Skeletal muscle tissue (tissue), 4 donors: Measurements from ENCODE around the gene HSDL1. TPM values are rescaled to one million over a fixed set of nuclear protein-coding genes. Genes with fewer than 3 reads are reported as not detected.
A peak's percentile ranks its signal among the peaks of the same experiment; 100 is the strongest.

ENCODE experiments used
- H3K27ac ChIP-seq: one replicate; pipeline ENCODE4 v1.7.0; 2013; ENCODE audit warnings: mild to moderate bottlenecking, low read depth, low read length, inconsistent platforms
- H3K27me3 ChIP-seq, 3 donors: one replicate each; pipeline ENCODE4 v1.7.0; 2013; ENCODE audit warnings: low read length in 3 of 3; ENCODE audit not compliant: control insufficient read depth in 3 of 3, insufficient read depth in 3 of 3
- H3K36me3 ChIP-seq, 3 donors: one replicate each; pipeline ENCODE4 v1.7.0; 2013; ENCODE audit warnings: low read length in 3 of 3; ENCODE audit not compliant: control insufficient read depth in 3 of 3, insufficient read depth in 3 of 3
- H3K4me1 ChIP-seq, 3 donors: one replicate each; pipeline ENCODE4 v1.7.0; 2013; ENCODE audit warnings: low read length in 3 of 3, mild to moderate bottlenecking in 3 of 3; ENCODE audit not compliant: control insufficient read depth in 3 of 3, insufficient read depth in 3 of 3
- H3K4me3 ChIP-seq, 3 donors: one replicate each; pipeline ENCODE4 v1.7.0; 2013; ENCODE audit warnings: low read length in 3 of 3
- H3K9ac ChIP-seq, 3 donors: one replicate each; pipeline ENCODE4 v1.7.0; 2013; ENCODE audit warnings: low read length in 3 of 3, mild to moderate bottlenecking in 3 of 3, moderate library complexity in 2 of 3, low read depth in 1 of 3
- H3K9me3 ChIP-seq, 3 donors: one replicate each; pipeline ENCODE4 v1.7.0; 2013; ENCODE audit warnings: low read length in 3 of 3; ENCODE audit not compliant: control insufficient read depth in 3 of 3
- total RNA-seq: library from RNA; depleted of rRNA; stranded (reverse); fragments of >200 nt; gene quantifications from one replicate; pipeline ENCODE4 v1.2.3, GENCODE V29; 2014
- donor health status: Osteomylitis.

Gene HSDL1
- total RNA-seq, 1 donor from 2014 or later, result 17.2 TPM

GRCh38 chr16:84086341-84086740 is 58.6 kb downstream of the HSDL1 start:
- Histone ChIP-seq H3K4me1 (no peaks in the 10 kb centered on the region), H3K36me3 (peaks cover 63 to 83% (median 80%) of the 10 kb centered on the region in 3 donors), H3K4me3 (no peak overlapping the region), H3K27ac (no peak overlapping the region), H3K9me3 (no peaks in the 10 kb centered on the region), H3K27me3 (no peaks in the 10 kb centered on the region), H3K9ac (no peak overlapping the region)

GRCh38 chr16:84085773-84086172 is 59.2 kb downstream of the HSDL1 start:
- Histone ChIP-seq H3K36me3 (peaks cover 64 to 83% (median 82%) of the 10 kb centered on the region in 3 donors), H3K9me3 (no peaks in the 10 kb centered on the region), H3K27ac (no peak overlapping the region), H3K4me1 (no peaks in the 10 kb centered on the region), H3K4me3 (no peak overlapping the region), H3K9ac (no peak overlapping the region), H3K27me3 (no peaks in the 10 kb centered on the region)

GRCh38 chr16:84085271-84085667 is 59.7 kb downstream of the HSDL1 start:
- Histone ChIP-seq H3K27me3 (no peaks in the 10 kb centered on the region), H3K4me1 (peaks cover 4 to 5% (median 5%) of the 10 kb centered on the region in 3 donors), H3K9ac (no peak overlapping the region), H3K36me3 (peaks cover 68 to 84% (median 83%) of the 10 kb centered on the region in 3 donors), H3K9me3 (no peaks in the 10 kb centered on the region), H3K27ac (no peak overlapping the region), H3K4me3 (no peak overlapping the region)

- H3K27me3 ChIP-seq, result no peaks in the 10 kb centered on the region
- no peak overlapping the region for H3K4me3 ChIP-seq
- H3K4me1 ChIP-seq, result peaks cover 8 to 10% (median 10%) of the 10 kb centered on the region in 3 donors
- no peak overlapping the region for H3K9ac ChIP-seq
- no peak overlapping the region for H3K27ac ChIP-seq
- peaks cover 67 to 84% (median 80%) of the 10 kb centered on the region in 3 donors for H3K36me3 ChIP-seq
- no peaks in the 10 kb centered on the region for H3K9me3 ChIP-seq
These were observed 60.3 kb downstream of the HSDL1 start for GRCh38 chr16:84084570-84085270.

GRCh38 chr16:84082835-84083569 is 62.0 kb downstream of the HSDL1 start:
- Histone ChIP-seq H3K27ac (no peak overlapping the region), H3K4me3 (no peak overlapping the region), H3K9ac (no peak overlapping the region), H3K4me1 (peaks cover 8 to 15% (median 10%) of the 10 kb centered on the region in 3 donors), H3K9me3 (no peaks in the 10 kb centered on the region), H3K36me3 (peaks cover 59 to 82% (median 74%) of the 10 kb centered on the region in 3 donors), H3K27me3 (no peaks in the 10 kb centered on the region)

GRCh38 chr16:84082110-84082509 is 62.9 kb downstream of the HSDL1 start:
- peaks cover 59 to 76% (median 72%) of the 10 kb centered on the region in 3 donors for H3K36me3 ChIP-seq
- H3K27ac ChIP-seq, result no peak overlapping the region
- peaks cover 8 to 15% (median 10%) of the 10 kb centered on the region in 3 donors for H3K4me1 ChIP-seq
- no peaks in the 10 kb centered on the region for H3K27me3 ChIP-seq
- no peak overlapping the region for H3K4me3 ChIP-seq
- no peak overlapping the region for H3K9ac ChIP-seq
- H3K9me3 ChIP-seq, result no peaks in the 10 kb centered on the region

- H3K4me1 ChIP-seq, result peaks cover 8 to 15% (median 10%) of the 10 kb centered on the region in 3 donors
- no peaks in the 10 kb centered on the region for H3K27me3 ChIP-seq
- H3K27ac ChIP-seq, result no peak overlapping the region
- no peak overlapping the region for H3K9ac ChIP-seq
- no peak overlapping the region for H3K4me3 ChIP-seq
- H3K9me3 ChIP-seq, result no peaks in the 10 kb centered on the region
- H3K36me3 ChIP-seq, result peaks cover 54 to 73% (median 67%) of the 10 kb centered on the region in 3 donors
These were observed 63.5 kb downstream of the HSDL1 start for GRCh38 chr16:84081446-84081989.

- no peak overlapping the region for H3K4me3 ChIP-seq
- no peak overlapping the region for H3K27ac ChIP-seq
- peak overlapping the region in 1 of 3 donors; percentile 25 for H3K9ac ChIP-seq
- no peaks in the 10 kb centered on the region for H3K9me3 ChIP-seq
- peaks cover 47 to 66% (median 60%) of the 10 kb centered on the region in 3 donors for H3K36me3 ChIP-seq
- no peaks in the 10 kb centered on the region for H3K27me3 ChIP-seq
- peaks cover 8 to 15% (median 10%) of the 10 kb centered on the region in 3 donors for H3K4me1 ChIP-seq
These were observed 64.2 kb downstream of the HSDL1 start for GRCh38 chr16:84080813-84081212.

- Histone ChIP-seq H3K27me3 (no peaks in the 10 kb centered on the region), H3K27ac (no peak overlapping the region), H3K9ac (peak overlapping the region in 1 of 3 donors; percentile 25), H3K4me3 (no peak overlapping the region), H3K4me1 (peaks cover 8 to 15% (median 11%) of the 10 kb centered on the region in 3 donors), H3K9me3 (no peaks in the 10 kb centered on the region), H3K36me3 (peaks cover 48 to 69% (median 62%) of the 10 kb centered on the region in 3 donors)
These were observed 64.6 kb downstream of the HSDL1 start for GRCh38 chr16:84080378-84080777.

- Histone ChIP-seq H3K9ac (no peak overlapping the region), H3K4me1 (peaks cover 8 to 21% (median 18%) of the 10 kb centered on the region in 3 donors), H3K27me3 (no peaks in the 10 kb centered on the region), H3K36me3 (peaks cover 51 to 73% (median 67%) of the 10 kb centered on the region in 3 donors), H3K27ac (no peak overlapping the region), H3K4me3 (no peak overlapping the region), H3K9me3 (no peaks in the 10 kb centered on the region)
These were observed 65.3 kb downstream of the HSDL1 start for GRCh38 chr16:84079664-84080063.
